ENCODE measurements around the gene IGF2R.

IGF2R gene

DNA sequence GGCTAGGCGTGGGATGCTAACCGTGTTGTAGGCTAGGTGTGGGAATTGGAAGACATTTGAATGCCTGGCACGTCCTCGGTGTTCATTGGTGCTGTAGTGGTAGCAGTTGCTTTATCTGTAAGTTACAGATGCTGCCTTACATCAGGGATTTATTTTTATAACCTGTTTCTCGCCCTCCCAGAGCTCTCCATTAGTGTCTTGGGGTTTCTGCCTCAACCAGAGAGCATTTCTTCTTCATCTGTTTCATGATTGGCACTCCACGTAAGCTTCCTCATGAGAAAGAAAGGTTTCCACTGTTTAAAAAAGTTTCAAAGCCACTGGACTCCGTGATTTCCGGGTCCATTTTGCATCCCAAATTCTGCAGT lies 9.0 kb downstream of the IGF2R start:
- DNase-seq, result no peak

DNA sequence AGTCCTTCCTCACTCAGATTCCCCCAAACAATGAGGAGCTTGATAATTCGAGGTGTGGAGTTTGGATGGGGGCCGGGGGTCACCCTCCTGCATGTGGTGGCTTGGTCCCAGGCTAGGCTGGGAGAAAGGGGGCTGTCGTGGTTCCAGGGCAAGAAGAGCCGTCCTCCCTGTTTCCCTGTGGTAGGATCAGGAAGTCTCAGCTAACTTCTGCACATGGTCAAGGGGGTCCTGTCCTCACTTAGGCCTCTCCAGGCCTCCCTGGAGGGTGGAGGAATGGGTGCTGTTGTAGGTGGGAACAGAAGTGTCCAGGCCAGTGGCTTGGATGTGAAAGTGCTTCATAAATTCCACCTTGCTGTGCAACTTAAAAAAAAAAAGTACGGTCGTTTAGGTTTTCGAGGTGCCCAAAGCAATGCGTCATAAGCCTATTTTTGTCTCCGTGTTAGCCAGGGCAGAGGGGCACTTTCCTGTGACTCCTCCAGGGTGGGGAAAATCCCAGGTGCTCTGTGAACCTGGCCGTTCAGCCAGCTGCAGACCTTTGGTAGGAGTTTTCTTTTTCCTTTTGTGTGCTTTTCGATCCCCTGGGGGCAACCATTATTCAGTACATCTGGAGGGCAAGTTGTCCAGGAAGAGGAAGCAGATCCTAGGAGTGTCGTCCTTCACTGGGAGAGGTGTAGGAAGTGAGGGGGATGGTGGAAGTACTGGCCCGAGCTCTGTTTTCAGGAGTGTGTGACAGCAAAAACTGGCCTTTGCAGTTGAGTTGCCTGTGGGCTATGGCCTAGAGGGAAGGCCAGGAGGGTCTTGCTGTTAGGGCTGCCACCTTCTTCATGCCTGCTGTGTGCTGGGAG lies 9.6 kb downstream of the IGF2R start:
- no peak for DNase-seq

GRCh38 chr6:159979136-159979874 lies 10.4 kb downstream of the IGF2R start:
- no peak for DNase-seq

GRCh38 chr6:159980474-159980873 lies 11.6 kb downstream of the IGF2R start:
- no peak for DNase-seq

DNA sequence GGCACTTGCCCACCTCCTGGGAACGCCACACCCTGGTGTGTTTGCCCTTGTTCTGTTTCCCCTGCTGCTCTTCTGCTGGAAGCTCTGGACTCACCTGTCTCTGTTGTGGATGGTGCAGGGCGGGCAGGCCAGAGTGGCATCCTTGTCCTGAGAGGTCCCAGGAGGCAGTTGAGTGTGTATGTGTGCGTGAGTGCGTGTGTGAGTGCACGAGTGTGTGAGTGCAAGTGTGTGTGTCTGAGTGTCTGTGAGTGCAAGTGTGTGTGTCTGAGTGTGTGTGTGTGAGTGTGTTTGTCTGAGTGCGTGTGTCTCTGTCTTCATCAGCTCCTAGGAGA lies 12.2 kb downstream of the IGF2R start:
- DNase-seq, result no peak

DNA sequence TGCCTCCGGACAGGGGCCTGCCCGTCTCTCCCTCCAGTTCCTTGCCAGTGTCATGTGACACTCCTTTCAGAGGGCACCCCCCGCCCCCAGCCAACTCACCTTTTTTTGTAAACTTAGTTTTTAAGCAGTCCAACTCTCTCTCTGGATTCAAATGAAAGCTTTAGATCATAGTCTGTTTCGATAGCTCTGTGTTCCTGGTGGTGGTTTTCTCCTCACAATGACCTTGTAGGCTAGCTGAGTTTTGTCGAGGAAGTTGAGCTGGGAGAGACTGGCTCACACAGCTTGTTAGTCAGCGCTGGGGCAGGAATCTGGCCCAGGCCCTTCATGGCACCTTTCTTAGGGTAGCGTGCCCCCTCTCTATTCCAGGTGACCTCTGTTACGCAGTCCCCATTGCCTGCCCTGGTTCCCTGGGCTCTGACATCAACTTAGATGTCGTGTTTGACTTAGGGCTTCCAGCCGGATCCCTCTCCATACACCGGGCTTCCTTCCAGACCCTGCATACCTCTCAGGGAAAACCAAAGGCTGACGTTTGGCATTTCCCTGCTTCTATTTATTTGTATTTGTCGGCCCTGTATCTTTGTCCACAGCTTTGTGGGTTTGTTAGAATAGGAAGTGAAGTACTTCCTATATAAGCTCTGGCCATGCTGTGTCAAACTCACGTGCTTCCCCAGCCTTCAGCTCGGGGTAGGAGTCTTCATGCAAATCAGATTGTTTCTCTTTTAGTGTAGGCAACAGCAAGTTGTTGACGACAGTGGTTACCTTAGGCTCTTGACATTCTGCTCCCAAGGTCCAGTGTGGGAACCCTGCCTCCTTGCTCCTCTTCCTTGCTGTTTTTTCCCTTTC lies 12.7 kb downstream of the IGF2R start:
- no peak for DNase-seq

- DNase-seq, result no peak
Observed at GRCh38 chr6:159982731-159983506, 14.0 kb downstream of the IGF2R start.

DNA sequence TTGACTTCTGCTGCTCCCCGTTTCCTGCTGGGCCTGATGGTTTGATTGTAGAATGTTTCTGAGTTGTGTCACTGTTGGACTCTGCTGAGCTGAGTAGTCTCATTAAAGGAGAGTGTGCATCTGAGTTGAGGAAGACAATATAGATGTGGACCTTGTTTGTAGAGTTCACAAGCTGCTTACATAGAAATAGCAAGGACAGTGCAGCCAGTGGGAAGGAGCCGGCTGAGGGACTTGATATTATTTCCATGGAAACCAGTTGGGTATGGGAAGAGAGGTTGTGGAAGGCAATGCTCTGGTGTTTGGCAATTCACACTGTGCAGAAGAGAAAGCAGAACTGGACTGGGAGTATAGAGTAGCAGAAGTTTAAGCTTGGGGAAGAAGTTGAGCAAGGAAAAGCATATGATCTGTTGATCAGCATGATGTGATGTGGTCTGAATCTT lies 14.8 kb downstream of the IGF2R start:
- DNase-seq, result no peak

GRCh38 chr6:159984268-159984786 lies 15.4 kb downstream of the IGF2R start:
- no peak for DNase-seq

- DNase-seq, result no peak
Observed at GRCh38 chr6:159985296-159985945, 16.5 kb downstream of the IGF2R start.

DNA sequence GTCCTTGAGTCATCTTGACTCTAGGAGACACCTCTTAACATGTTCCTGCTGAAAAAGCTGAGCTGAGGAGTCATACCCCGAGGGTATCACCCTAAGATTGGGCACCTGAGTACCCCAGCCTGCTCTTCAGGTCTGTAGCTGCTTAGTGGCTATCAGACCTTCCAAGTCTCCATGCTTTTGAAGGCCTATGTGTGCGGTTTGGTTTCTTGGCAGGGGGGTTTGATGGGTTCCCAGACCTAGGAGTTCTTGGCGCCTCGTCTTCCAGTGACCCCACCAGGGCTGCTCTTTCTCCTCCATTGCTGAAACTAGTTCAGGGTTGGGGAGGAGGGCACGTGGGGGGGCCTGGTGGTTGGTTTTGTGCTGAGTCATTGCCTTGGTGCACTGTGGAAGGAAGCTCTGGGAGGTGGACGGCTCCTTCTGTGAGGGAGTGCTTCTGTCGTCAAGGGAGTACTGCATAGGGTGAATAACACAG lies 20.1 kb downstream of the IGF2R start:
- DNase-seq, result no peak

DNA sequence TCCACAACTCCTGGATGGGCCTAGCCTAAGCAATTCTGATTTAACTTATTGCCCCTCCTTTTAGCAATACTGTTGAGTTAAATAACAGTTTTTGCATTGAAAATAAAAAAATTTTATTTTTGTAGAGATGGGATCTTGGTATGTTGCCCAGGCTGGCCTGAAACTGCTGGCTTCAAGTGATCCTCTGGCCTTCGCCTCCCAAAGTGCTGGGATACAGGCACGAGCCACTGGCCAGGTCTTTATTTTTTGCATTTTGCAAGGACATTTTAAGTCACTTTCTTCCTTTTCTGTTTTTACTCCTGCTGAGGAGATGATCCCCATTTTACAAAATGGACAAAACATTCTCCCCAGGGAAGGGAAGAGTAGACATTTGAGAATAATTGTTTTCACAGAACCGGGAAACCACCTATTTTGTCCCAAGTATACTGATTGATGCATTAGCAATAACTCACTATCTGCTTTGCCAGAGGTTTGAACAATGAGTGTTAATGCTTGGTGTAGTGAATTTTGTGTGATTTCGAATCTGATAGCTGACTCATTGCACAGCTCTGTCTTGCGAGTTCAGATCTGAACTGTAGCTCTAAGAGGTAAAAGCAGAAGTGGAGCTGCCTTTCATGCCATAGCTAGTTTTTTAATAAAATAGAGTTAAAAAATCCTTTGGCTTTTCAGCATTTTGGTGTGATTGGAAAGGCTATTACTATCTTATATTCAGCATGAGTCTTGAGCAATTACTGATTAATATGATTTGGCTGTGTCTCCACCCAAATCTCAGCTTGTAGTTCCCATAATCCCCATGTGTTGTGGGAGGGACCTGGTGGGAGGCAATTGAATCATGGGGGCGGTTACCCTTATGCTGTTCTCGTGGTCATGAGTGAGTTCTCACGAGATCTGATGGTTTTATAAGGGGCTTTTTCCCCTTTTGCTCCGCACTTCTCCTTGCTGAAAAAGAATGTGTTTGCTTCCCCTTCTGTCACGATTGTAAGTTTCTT lies 20.9 kb downstream of the IGF2R start:
- no peak for DNase-seq

DNA sequence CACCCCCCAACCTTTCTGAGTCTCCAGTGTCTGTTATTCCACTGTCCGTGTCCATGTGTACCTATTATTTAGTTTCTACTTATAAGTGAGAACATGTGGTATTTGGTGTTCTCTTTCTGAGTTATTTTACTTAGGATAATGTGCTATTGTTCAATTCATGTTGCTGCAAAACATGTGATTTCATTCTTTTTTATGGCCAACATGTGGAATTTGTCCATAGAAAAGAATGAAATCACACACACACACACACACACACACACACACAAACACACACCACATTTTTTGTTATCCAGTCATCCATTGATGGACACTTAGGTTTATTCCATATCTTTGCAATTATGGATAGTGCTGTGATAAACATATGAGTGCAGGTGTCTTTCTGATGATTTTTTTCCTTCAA lies 23.5 kb downstream of the IGF2R start:
- no peak for DNase-seq

DNA sequence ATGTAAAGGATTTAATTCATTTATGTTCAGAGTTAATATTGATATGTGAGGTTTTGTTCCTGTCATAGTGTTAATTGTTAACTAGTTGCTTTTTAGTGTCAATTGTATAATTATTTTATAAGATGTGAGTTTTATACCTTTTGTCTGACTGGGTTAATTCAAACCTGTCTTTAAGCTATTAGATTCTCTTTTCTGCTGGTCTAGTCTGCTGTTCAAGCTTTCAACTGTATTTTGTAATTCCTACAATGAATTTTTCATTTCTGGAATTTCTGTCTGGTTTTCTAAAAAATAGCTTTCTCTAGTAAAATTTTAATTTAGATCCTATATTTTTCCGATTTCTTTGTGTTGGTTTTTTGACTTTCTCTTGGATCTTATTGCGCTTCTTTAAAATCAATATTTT lies 26.5 kb downstream of the IGF2R start:
- DNase-seq, result no peak

DNA sequence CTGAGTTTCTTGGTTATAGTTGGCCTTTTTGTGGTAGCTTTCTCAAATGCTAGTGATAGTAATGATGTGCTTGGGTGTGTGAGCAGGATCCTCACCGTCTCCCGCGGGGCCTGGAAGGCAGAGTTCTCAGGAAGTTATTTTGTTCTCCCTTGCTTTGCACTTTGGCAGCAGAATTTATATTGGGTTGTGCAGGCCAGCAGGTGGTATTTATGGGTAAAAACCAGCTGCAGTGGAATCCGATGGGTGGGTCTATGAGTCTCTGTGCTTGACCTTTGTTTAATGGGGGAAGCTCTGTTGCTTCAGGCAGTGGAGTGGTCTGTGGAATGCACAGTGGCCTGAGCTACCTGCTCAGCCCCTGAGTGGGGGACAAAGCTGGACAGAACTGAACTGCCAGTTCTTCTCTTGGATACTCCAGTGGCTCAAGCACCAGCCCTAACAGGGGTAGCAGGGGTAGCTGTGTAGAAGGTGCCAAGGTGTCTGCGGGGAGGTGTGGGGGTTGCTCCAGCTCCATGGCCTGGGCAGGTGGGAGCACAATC lies 27.3 kb downstream of the IGF2R start:
- DNase-seq, result no peak

GRCh38 chr6:159996626-159997497 lies 28.0 kb downstream of the IGF2R start:
- DNase-seq, result no peak

GRCh38 chr6:159997498-159998101 lies 28.7 kb downstream of the IGF2R start:
- no peak for DNase-seq

DNA sequence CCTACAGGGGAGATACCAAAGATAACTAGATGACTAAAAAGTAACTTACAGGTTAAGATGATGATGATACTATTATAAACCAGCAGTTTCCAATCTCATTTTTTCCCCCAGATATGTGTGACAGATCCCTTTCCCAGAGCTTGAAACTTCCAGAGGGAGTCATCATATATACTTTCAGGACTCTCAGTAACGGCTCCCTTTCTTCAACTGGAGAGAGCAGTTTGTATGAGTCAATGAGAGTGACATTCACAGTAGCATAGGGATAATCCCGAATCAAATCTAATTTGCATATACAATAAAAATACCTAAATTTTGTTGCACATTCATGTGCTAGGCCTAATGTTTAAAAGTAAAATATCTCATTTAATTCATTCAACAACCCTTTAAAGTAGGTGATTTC lies 29.7 kb downstream of the IGF2R start:
- no peak for DNase-seq

GRCh38 chr6:159999240-159999671 lies 30.4 kb downstream of the IGF2R start:
- DNase-seq, result no peak
